ENCODE results near the gene UBE2I.

The UBE2I gene

GRCh38 chr16:1371054-1371978 is 61.9 kb downstream of the UBE2I start:
- no peak overlapping the region for H2AFZ ChIP-seq (ENCODE audit: low read length)
- H3K4me1 ChIP-seq (ENCODE audit: insufficient read depth, low read length, poor library complexity, severe bottlenecking): no peaks in the 10 kb centered on the region
- H3K9ac ChIP-seq (ENCODE audit: low read depth, low read length, poor library complexity, severe bottlenecking): no peak overlapping the region
- no peaks in the 10 kb centered on the region for H3K27me3 ChIP-seq (ENCODE audit: insufficient read depth, low read length, poor library complexity, severe bottlenecking)
- no peaks in the 10 kb centered on the region for H3K36me3 ChIP-seq (ENCODE audit: insufficient read depth, low read length)
- H3K9me3 ChIP-seq (ENCODE audit: insufficient read depth, low read depth, low read length): no peaks in the 10 kb centered on the region
- TF ChIP-seq EZH2phosphoT487 (IDR thresholded peaks at IDR 0.05; ENCODE audit: borderline replicate concordance) (no peak), CTCF (conservative IDR thresholded peaks at IDR 0.05; ENCODE audit: low read length) (no peak)
- no peaks in the 10 kb centered on the region for H3K9me2 ChIP-seq (replicated peaks; ENCODE audit: low read depth, low read length)
- no peak overlapping the region for H3K4me3 ChIP-seq (ENCODE audit: low read length, poor library complexity, severe bottlenecking)
- H3K79me2 ChIP-seq (ENCODE audit: insufficient read depth, low read length): no peaks in the 10 kb centered on the region
- H3K4me2 ChIP-seq (ENCODE audit: low read depth, low read length, poor library complexity, severe bottlenecking): no peak overlapping the region
- H3F3A ChIP-seq (ENCODE audit: low read depth): no peaks in the 10 kb centered on the region
- H4K20me1 ChIP-seq (ENCODE audit: insufficient read depth, low read length, poor library complexity, severe bottlenecking): no peaks in the 10 kb centered on the region

- no peak overlapping the region for H3K4me3 ChIP-seq (ENCODE audit: low read length, poor library complexity, severe bottlenecking)
- no peak overlapping the region for H3K9ac ChIP-seq (ENCODE audit: low read depth, low read length, poor library complexity, severe bottlenecking)
- H3K4me2 ChIP-seq (ENCODE audit: low read depth, low read length, poor library complexity, severe bottlenecking): no peak overlapping the region
- no peak overlapping the region for H2AFZ ChIP-seq (ENCODE audit: low read length)
- H3K4me1 ChIP-seq (ENCODE audit: insufficient read depth, low read length, poor library complexity, severe bottlenecking): no peaks in the 10 kb centered on the region
- no peaks in the 10 kb centered on the region for H4K20me1 ChIP-seq (ENCODE audit: insufficient read depth, low read length, poor library complexity, severe bottlenecking)
- no peak for TF ChIP-seq CTCF (conservative IDR thresholded peaks at IDR 0.05; ENCODE audit: low read length)
- no peak for TF ChIP-seq EZH2phosphoT487 (IDR thresholded peaks at IDR 0.05; ENCODE audit: borderline replicate concordance)
- H3K27me3 ChIP-seq (ENCODE audit: insufficient read depth, low read length, poor library complexity, severe bottlenecking): no peaks in the 10 kb centered on the region
- H3K36me3 ChIP-seq (ENCODE audit: insufficient read depth, low read length): no peaks in the 10 kb centered on the region
- no peaks in the 10 kb centered on the region for H3K9me2 ChIP-seq (replicated peaks; ENCODE audit: low read depth, low read length)
- no peaks in the 10 kb centered on the region for H3F3A ChIP-seq (ENCODE audit: low read depth)
- H3K79me2 ChIP-seq (ENCODE audit: insufficient read depth, low read length): no peaks in the 10 kb centered on the region
- H3K9me3 ChIP-seq (ENCODE audit: insufficient read depth, low read depth, low read length): no peaks in the 10 kb centered on the region
These were observed 63.0 kb downstream of the UBE2I start for GRCh38 chr16:1372292-1372950.

- no peaks in the 10 kb centered on the region for H4K20me1 ChIP-seq (ENCODE audit: insufficient read depth, low read length, poor library complexity, severe bottlenecking)
- no peaks in the 10 kb centered on the region for H3K79me2 ChIP-seq (ENCODE audit: insufficient read depth, low read length)
- no peaks in the 10 kb centered on the region for H3K27me3 ChIP-seq (ENCODE audit: insufficient read depth, low read length, poor library complexity, severe bottlenecking)
- H3K9ac ChIP-seq (ENCODE audit: low read depth, low read length, poor library complexity, severe bottlenecking): no peak overlapping the region
- no peak overlapping the region for H3K4me3 ChIP-seq (ENCODE audit: low read length, poor library complexity, severe bottlenecking)
- no peaks in the 10 kb centered on the region for H3F3A ChIP-seq (ENCODE audit: low read depth)
- H3K4me2 ChIP-seq (ENCODE audit: low read depth, low read length, poor library complexity, severe bottlenecking): no peak overlapping the region
- no peaks in the 10 kb centered on the region for H3K9me2 ChIP-seq (replicated peaks; ENCODE audit: low read depth, low read length)
- H3K36me3 ChIP-seq (ENCODE audit: insufficient read depth, low read length): no peaks in the 10 kb centered on the region
- H3K9me3 ChIP-seq (ENCODE audit: insufficient read depth, low read depth, low read length): no peaks in the 10 kb centered on the region
- no peaks in the 10 kb centered on the region for H3K4me1 ChIP-seq (ENCODE audit: insufficient read depth, low read length, poor library complexity, severe bottlenecking)
- H2AFZ ChIP-seq (ENCODE audit: low read length): no peak overlapping the region
- TF ChIP-seq EZH2phosphoT487 (IDR thresholded peaks at IDR 0.05; ENCODE audit: borderline replicate concordance): no peak
These were observed 65.2 kb downstream of the UBE2I start for GRCh38 chr16:1374418-1375297.
